Measurements from ENCODE around the gene LNP1.
"Not testable (repeated sequence)": the region's sequence is repeated elsewhere in the genome, so short reads cannot be mapped to it uniquely, and the experiment has no call there.

The LNP1 gene

GRCh38 chr3:100437721-100438622 is 36.6 kb downstream of the LNP1 start:
- no peak for DNase-seq

DNA sequence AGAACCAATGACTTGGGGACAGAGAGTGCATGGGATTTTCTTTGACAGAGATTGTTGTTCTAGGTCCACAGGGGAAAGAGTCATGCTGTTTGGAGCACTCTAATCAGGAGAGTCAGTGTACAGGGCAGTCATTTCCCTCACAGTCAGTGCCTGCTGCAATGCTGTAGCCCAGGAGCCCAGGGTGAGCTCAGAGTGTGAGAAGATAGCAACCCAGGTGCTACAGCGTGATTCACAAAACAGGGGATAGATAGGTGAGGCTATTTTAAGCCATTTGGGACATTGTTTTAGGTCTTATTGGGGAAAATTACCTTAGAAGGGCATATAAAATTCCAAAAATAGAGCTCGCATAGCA is 37.3 kb downstream of the LNP1 start:
- DNase-seq: no peak

DNA sequence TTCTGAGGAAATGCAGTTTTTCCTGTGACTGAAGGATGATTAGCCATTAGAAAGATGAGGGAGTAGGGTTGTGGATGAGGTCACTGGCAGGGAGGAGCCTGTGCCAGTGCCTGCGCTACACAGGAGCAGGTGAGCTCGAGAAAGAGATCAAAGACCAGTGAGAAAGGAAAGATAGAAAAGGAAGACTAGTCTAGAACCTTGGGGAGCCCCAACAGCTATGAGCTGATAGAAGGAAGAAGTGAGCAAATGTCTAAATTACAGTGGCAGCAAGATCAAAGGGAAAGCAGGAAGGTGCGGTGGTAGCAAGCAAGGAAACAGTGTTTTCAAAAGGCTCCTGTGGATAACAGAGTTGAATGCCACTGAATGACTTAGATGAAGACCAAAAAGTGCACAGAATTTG is 39.6 kb downstream of the LNP1 start:
- DNase-seq: peak in 1 of 2 donors; percentile 5

GRCh38 chr3:100443690-100444089 is 42.4 kb downstream of the LNP1 start:
- no peak for DNase-seq

GRCh38 chr3:100447067-100447466 is 45.7 kb downstream of the LNP1 start:
- not testable (repeated sequence) for DNase-seq

- no peak for DNase-seq
Observed at GRCh38 chr3:100448079-100448478, 46.7 kb downstream of the LNP1 start.

DNA sequence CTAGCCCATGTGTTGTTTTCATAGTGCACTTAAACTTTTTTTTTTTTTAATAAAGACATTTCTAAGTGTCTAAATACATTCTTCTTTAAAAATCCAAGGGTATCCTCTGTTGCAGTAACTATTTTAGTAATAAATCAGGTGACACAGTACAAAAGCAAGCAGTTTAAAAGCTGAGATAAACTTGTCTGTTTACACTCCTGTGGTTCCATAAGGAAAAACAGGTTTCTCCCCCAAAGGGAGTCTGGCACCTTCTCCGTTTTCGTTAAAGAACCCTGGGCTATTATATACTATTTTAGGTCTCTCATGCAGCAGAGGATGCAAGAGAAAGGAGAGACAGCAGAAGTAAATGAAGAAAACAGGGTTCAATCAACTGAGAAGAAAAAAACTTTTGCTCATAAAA is 47.9 kb downstream of the LNP1 start:
- no peak for DNase-seq

- no peak for DNase-seq
Observed at GRCh38 chr3:100454677-100455076, 53.3 kb downstream of the LNP1 start.

- no peak for DNase-seq
Observed at GRCh38 chr3:100455841-100456550, 54.7 kb downstream of the LNP1 start.

- DNase-seq: no peak
Observed at GRCh38 chr3:100456745-100457144, 55.4 kb downstream of the LNP1 start.

DNA sequence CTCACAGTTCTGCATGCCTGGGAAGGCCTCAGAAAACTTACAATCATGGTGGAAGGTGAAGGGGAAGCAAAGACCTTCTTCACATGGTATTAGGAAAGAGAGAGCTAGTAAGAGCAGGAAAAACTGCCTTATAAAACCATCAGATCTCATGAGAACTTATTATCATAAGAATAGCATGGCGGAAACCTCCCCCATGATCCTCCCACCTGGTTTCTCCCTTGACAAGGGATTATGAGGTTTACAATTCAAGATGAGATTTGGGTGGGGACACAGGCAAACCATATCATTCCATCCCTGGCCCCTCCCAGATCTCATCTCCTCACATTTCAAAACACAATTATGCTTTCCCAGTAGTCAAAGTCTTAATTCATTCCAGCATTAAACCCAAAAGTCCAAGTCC is 56.5 kb downstream of the LNP1 start:
- DNase-seq: no peak

DNA sequence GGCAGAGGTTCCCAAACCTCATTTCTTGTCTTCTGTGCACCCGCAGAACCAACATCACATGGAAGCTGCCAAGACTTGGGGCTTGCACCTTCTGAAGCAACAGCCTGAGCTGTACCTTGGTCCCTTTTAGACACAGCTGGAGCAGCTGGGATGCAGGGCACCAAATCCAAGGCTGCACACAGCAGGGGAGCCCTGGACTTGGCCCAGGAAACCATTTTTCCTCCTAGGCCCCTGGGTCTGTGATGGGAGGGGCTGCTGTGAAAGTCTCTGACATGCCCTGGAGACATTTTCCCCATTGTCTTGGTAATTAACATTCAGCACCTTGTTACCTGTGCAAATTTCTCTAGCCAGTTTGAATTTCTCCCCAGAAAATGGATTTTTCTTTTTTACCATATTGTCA is 57.5 kb downstream of the LNP1 start:
- DNase-seq: no peak

GRCh38 chr3:100463002-100463401 is 61.7 kb downstream of the LNP1 start:
- peak in 1 of 2 donors; percentile 34 for DNase-seq

- no peak for DNase-seq
Observed at GRCh38 chr3:100463646-100464155, 62.4 kb downstream of the LNP1 start.

GRCh38 chr3:100465892-100466777 is 64.8 kb downstream of the LNP1 start:
- DNase-seq: no peak

DNA sequence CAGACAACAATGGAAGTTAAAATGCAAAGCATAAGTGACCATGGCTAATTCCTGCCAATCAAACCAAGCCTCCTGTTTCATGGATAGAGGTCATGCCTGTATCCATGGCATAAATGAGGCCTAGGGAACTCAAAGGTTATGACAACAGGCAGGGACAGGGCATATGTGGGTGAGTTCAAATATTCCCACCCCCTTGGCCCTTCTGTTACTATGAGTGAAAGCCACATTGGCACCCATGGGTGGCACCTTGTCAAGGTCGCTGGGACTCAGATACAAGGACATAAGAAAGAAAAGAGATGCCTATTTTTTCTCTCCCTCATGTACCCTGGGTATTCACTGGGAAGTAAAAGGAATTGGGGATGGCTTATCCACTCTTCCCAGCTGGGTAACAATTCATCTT is 65.8 kb downstream of the LNP1 start:
- DNase-seq: no peak

GRCh38 chr3:100468676-100469075 is 67.3 kb downstream of the LNP1 start:
- no peak for DNase-seq

DNA sequence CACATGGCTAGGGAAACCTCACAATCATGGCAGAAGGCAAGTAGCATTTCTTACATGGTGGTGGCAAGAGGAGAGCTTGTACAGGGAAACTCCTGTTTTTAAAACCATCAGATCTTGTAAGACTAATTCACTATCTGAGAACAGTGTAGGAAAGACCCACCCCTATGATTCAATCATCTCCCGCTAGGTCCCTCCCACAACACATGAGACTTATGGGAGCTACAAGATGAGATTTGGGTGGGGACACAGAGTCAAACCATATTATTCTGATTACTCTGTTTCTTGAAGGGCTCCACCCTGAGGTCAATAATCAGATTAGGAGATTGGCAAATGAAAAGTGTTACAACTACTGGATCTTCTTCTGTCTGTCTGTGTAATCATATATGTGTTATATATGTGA is 69.6 kb downstream of the LNP1 start:
- no peak for DNase-seq

DNA sequence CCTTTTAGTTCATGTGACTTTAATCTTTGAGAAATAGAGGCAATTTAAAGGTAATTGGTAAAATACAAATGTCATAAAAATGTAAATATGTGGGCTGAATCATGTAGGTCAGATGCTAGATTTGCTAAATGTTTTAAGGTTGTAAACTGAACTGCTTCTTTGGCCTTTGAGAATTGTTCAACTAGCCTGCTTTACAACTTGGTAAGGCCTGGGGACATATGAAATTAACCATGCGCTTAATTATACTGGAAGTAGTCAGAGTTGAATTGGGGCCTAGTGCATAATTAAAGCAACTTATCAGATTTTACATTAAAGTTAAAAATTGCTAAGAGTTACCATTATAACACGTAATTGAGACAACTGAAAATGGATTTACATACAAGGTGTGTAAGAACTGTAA is 70.1 kb downstream of the LNP1 start:
- no peak for DNase-seq

DNA sequence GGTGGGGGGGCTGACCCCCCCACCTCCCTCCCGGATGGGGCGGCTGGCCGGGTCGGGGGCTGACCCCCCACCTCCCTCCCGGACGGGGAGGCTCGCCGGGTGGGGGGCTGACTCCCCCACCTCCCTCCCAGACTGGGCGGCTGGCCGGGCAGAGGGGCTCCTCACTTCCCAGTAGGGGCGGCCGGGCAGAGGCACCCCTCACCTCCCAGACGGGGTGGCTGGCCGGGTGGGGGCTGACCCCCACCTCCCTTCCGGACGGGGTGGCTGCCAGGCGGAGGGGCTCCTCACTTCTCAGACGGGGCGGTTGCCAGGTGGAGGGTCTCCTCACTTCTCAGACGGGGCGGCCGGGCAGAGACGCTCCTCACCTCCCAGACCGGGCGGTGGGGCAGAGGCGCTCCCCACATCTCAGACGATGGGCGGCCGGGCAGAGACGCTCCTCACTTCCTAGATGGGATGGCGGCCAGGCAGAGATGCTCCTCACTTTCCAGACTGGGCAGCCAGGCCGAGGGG is 76.6 kb downstream of the LNP1 start:
- not testable (repeated sequence) for DNase-seq

- DNase-seq: not testable (repeated sequence)
Observed at GRCh38 chr3:100478521-100478920, 77.2 kb downstream of the LNP1 start.

GRCh38 chr3:100480081-100480480 is 78.7 kb downstream of the LNP1 start:
- DNase-seq: no peak

- DNase-seq: no peak
Observed at GRCh38 chr3:100482176-100482575, 80.8 kb downstream of the LNP1 start.

Measured in CD4-positive, alpha-beta T cell treated with Interleukin-4 for 1 hour (primary cell).